ENCODE results near the gene COL3A1. TPM values are rescaled to one million over a fixed set of nuclear protein-coding genes. Genes with fewer than 3 reads are reported as not detected.
A peak's percentile ranks its signal among the peaks of the same experiment; 100 is the strongest.

Gene COL3A1
- total and polyA plus RNA-seq, 9 donors, result 105 to 829 (median 289) TPM

GRCh38 chr2:188969236-188969635, 4.9 kb upstream of the COL3A1 start:
- intact Hi-C loops (cut with DNase I), result no loop called here
- no peaks in the 10 kb centered on the region for H3K27me3 ChIP-seq
- H3K9me3 ChIP-seq, result no peaks in the 10 kb centered on the region
- WGBS, 3 donors, result 7 to 22% (median 10%) methylated on average over 3 of the region's 3 CpGs
- no peak for DNase-seq
- peak overlapping the region in 1 of 2 donors; percentile 41 for H3K27ac ChIP-seq
- no peak overlapping the region for H3K4me3 ChIP-seq
- no peaks in the 10 kb centered on the region for H3K36me3 ChIP-seq
- TF ChIP-seq POLR2A (IDR thresholded peaks at IDR 0.05), result no peak
- no peak for TF ChIP-seq CTCF (IDR thresholded peaks at IDR 0.05)
- no peak for TF ChIP-seq EP300 (IDR thresholded peaks at IDR 0.05)
- peaks cover 4% of the 10 kb centered on the region for H3K4me1 ChIP-seq (ENCODE audit: insufficient read depth)

- no peaks in the 10 kb centered on the region for H3K36me3 ChIP-seq
- 32 to 52% (median 47%) methylated on average over 2 of the region's 2 CpGs for WGBS, 3 donors
- H3K9me3 ChIP-seq, result no peaks in the 10 kb centered on the region
- H3K27ac ChIP-seq, result peak overlapping the region in 1 of 2 donors; percentile 41
- peaks cover 4% of the 10 kb centered on the region for H3K4me1 ChIP-seq (ENCODE audit: insufficient read depth)
- intact Hi-C loops (cut with DNase I), result loop anchor here in 2 of 4 donors (10.0 kb wide), 2 partner anchors 185 to 375 kb away; no protein-coding TSS in a partner anchor
- H3K4me3 ChIP-seq, result no peak overlapping the region
- no peak for TF ChIP-seq EP300 (IDR thresholded peaks at IDR 0.05)
- no peak for TF ChIP-seq POLR2A (IDR thresholded peaks at IDR 0.05)
- TF ChIP-seq CTCF (IDR thresholded peaks at IDR 0.05), result no peak
- no peaks in the 10 kb centered on the region for H3K27me3 ChIP-seq
- DNase-seq, result no peak
Measured at GRCh38 chr2:188969651-188970050, 4.5 kb upstream of the COL3A1 start.

- WGBS, 3 donors, result 7 to 15% (median 8%) methylated on average over 1 of the region's 1 CpG
- DNase-seq, result no peak
- no peak overlapping the region for H3K27ac ChIP-seq
Measured at GRCh38 chr2:188970211-188970610, 4.0 kb upstream of the COL3A1 start.

GRCh38 chr2:188971432-188971861, 2.7 kb upstream of the COL3A1 start:
- peak overlapping the region in 1 of 2 donors; percentile 46 for H3K27ac ChIP-seq
- intact Hi-C loops (cut with DNase I), result loop anchor here in 2 of 4 donors (10.0 kb wide), 2 partner anchors 187 to 377 kb away; no protein-coding TSS in a partner anchor

More at GRCh38 chr2:188970211-188970610, 4.0 kb upstream of the COL3A1 start:
- H3K4me3 ChIP-seq, result no peak overlapping the region
- H3K27me3 ChIP-seq, result no peaks in the 10 kb centered on the region
- intact Hi-C loops (cut with DNase I), result loop anchor here in 2 of 4 donors (10.0 kb wide), 2 partner anchors 185 to 375 kb away; no protein-coding TSS in a partner anchor
- H3K4me1 ChIP-seq (ENCODE audit: insufficient read depth), result peaks cover 4% of the 10 kb centered on the region
- no peaks in the 10 kb centered on the region for H3K9me3 ChIP-seq
- no peak for TF ChIP-seq EP300 (IDR thresholded peaks at IDR 0.05)
- no peak for TF ChIP-seq CTCF (IDR thresholded peaks at IDR 0.05)
- no peak for TF ChIP-seq POLR2A (IDR thresholded peaks at IDR 0.05)
- no peaks in the 10 kb centered on the region for H3K36me3 ChIP-seq

More at GRCh38 chr2:188971432-188971861, 2.7 kb upstream of the COL3A1 start:
- 42 to 69% (median 68%) methylated on average over 1 of the region's 1 CpG for WGBS, 3 donors
- no peak overlapping the region for H3K4me3 ChIP-seq
- no peaks in the 10 kb centered on the region for H3K36me3 ChIP-seq
- no peak for DNase-seq
- no peaks in the 10 kb centered on the region for H3K27me3 ChIP-seq
- H3K4me1 ChIP-seq (ENCODE audit: insufficient read depth), result peaks cover 2% of the 10 kb centered on the region
- TF ChIP-seq EP300 (IDR thresholded peaks at IDR 0.05) (no peak), POLR2A (IDR thresholded peaks at IDR 0.05) (no peak), CTCF (IDR thresholded peaks at IDR 0.05) (no peak)
- no peaks in the 10 kb centered on the region for H3K9me3 ChIP-seq

Data from ovary (tissue), 9 donors.